SK-MEL-5 (cell line): ENCODE data around the gene LMX1B. TPM values are rescaled to one million over a fixed set of nuclear protein-coding genes. Genes with fewer than 3 reads are reported as not detected.

Experiments
- DNase-seq: peaks from one replicate; pipeline ENCODE4 v3.0.0-alpha.2; 2016; ENCODE audit warnings: low read depth, low spot score
- in situ Hi-C: cut with HindIII; loops from 2 replicates; pipeline ENCODE4 v1.10.0; 2016; ENCODE audit warnings: low sequenced_read_pairs, high pct_unique_total_duplicates, low pct_unique_long_range_greater_than_20kb
- total RNA-seq: library from RNA; depleted of rRNA; stranded (reverse); fragments of >200 nt; shearing (Covaris generic); gene quantifications from 2 replicates; pipeline ENCODE4 v1.2.3, GENCODE V29; 2014

LMX1B gene
- total RNA-seq, 1 experiment from 2014 or later: 2.7 TPM

GRCh38 chr9:126678989-126679388 lies 65.3 kb downstream of the LMX1B start:
- no peak for DNase-seq
- in situ Hi-C loops: no loop called here

- in situ Hi-C loops: no loop called here
- no peak for DNase-seq
Observed at GRCh38 chr9:126681336-126681735, 67.6 kb downstream of the LMX1B start.

- DNase-seq: no peak
- in situ Hi-C loops: no loop called here
Observed at GRCh38 chr9:126682113-126682810, 68.5 kb downstream of the LMX1B start.

GRCh38 chr9:126682928-126683697 lies 69.4 kb downstream of the LMX1B start:
- in situ Hi-C loops: no loop called here
- DNase-seq: no peak

- no peak for DNase-seq
- in situ Hi-C loops: no loop called here
Observed at GRCh38 chr9:126683698-126684044, 69.9 kb downstream of the LMX1B start.

- DNase-seq: no peak
Observed at GRCh38 chr9:126684345-126684744, 70.6 kb downstream of the LMX1B start.

GRCh38 chr9:126684965-126685465 lies 71.3 kb downstream of the LMX1B start:
- no peak for DNase-seq
- in situ Hi-C loops: no loop called here

More at GRCh38 chr9:126684345-126684744, 70.6 kb downstream of the LMX1B start:
- in situ Hi-C loops: no loop called here

- no peak for DNase-seq
- in situ Hi-C loops: no loop called here
Observed at GRCh38 chr9:126687930-126688461, 74.3 kb downstream of the LMX1B start.

GRCh38 chr9:126688617-126689016 lies 74.9 kb downstream of the LMX1B start:
- in situ Hi-C loops: no loop called here
- DNase-seq: no peak

GRCh38 chr9:126689027-126689825 lies 75.5 kb downstream of the LMX1B start:
- no peak for DNase-seq
- in situ Hi-C loops: no loop called here

- in situ Hi-C loops: no loop called here
- peak; percentile 64 for DNase-seq
Observed at GRCh38 chr9:126690431-126691051, 76.8 kb downstream of the LMX1B start.

- in situ Hi-C loops: no loop called here
- DNase-seq: no peak
Observed at GRCh38 chr9:126692041-126692758, 78.5 kb downstream of the LMX1B start.

GRCh38 chr9:126692759-126693427 lies 79.2 kb downstream of the LMX1B start:
- DNase-seq: no peak
- in situ Hi-C loops: no loop called here

- DNase-seq: no peak
- in situ Hi-C loops: no loop called here
Observed at GRCh38 chr9:126693428-126693944, 79.8 kb downstream of the LMX1B start.

- no peak for DNase-seq
- in situ Hi-C loops: no loop called here
Observed at GRCh38 chr9:126694206-126695081, 80.7 kb downstream of the LMX1B start.
